ENCODE results near the gene PSMB2.

The PSMB2 gene

GRCh38 chr1:35594005-35594760 lies 47.1 kb downstream of the PSMB2 start:
- no peak for TF ChIP-seq CTBP1 (IDR thresholded peaks at IDR 0.05; ENCODE audit: borderline replicate concordance)
- no peak for TF ChIP-seq FOXK2 (IDR thresholded peaks at IDR 0.05)
- no peak for TF ChIP-seq HDGF (IDR thresholded peaks at IDR 0.05; ENCODE audit: borderline replicate concordance)
- ChIA-PET POLR2A (no interaction called here), CTCF (interaction anchor here (0.6 to 0.9 kb wide), 2 partner anchors 25 to 1137 kb away, joined by 3 to 5 read pairs; no protein-coding TSS in a partner anchor)
- no peak for DNase-seq (ENCODE audit: extremely low spot score)

GRCh38 chr1:35592991-35593769 lies 48.1 kb downstream of the PSMB2 start:
- CTCF ChIA-PET = interaction anchor here (0.6 to 0.9 kb wide), 2 partner anchors 24 to 1138 kb away, joined by 3 to 5 read pairs; no protein-coding TSS in a partner anchor
- TF ChIP-seq TARDBP (IDR thresholded peaks at IDR 0.05) (no peak), HDGF (IDR thresholded peaks at IDR 0.05; ENCODE audit: borderline replicate concordance) (no peak)
- POLR2A ChIA-PET = no interaction called here
- no peak for DNase-seq (ENCODE audit: extremely low spot score)

DNA sequence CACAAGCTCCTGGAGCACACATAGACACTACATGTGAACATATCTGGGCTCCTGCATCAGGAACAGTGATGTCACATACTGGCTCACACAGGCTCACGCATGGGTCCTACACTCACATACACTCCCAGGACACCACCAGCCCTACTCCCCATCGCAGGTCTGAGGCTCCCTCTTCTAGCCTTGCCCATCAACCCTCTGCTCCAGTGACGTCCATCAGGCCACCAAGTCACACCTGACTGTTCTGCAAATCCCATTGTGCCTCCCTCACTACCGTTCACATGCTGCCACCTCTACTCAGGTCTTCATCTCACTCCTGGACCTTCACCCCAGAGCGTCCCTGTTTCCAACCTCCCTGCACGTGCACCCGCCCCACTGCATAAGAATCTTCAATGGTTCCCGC lies 50.1 kb downstream of the PSMB2 start:
- TF ChIP-seq ARNT (IDR thresholded peaks at IDR 0.05) (no peak), FOXK2 (IDR thresholded peaks at IDR 0.05) (no peak), CTBP1 (IDR thresholded peaks at IDR 0.05; ENCODE audit: borderline replicate concordance) (no peak), L3MBTL2 (conservative IDR thresholded peaks at IDR 0.05) (no peak), LEF1 (IDR thresholded peaks at IDR 0.05; ENCODE audit: borderline replicate concordance) (no peak), TARDBP (IDR thresholded peaks at IDR 0.05) (no peak), ELF4 (IDR thresholded peaks at IDR 0.05) (no peak), NFRKB (IDR thresholded peaks at IDR 0.05) (no peak), SP1 (IDR thresholded peaks at IDR 0.05) (no peak), FOXA1 (IDR thresholded peaks at IDR 0.05) (no peak), ZNF384 (IDR thresholded peaks at IDR 0.05) (no peak), BHLHE40 (IDR thresholded peaks at IDR 0.05; ENCODE audit: borderline replicate concordance) (no peak), FOXM1 (IDR thresholded peaks at IDR 0.05; ENCODE audit: borderline replicate concordance) (no peak), PKNOX1 (IDR thresholded peaks at IDR 0.05) (no peak), HDGF (IDR thresholded peaks at IDR 0.05; ENCODE audit: borderline replicate concordance) (no peak), SUZ12 (IDR thresholded peaks at IDR 0.05) (no peak)
- ChIA-PET CTCF (no interaction called here), POLR2A (no interaction called here)
- no peak for DNase-seq (ENCODE audit: extremely low spot score)

GRCh38 chr1:35590476-35591040 lies 50.8 kb downstream of the PSMB2 start:
- TF ChIP-seq ARNT (IDR thresholded peaks at IDR 0.05) = no peak
- TF ChIP-seq ZNF384 (IDR thresholded peaks at IDR 0.05) = no peak
- no peak for TF ChIP-seq L3MBTL2 (conservative IDR thresholded peaks at IDR 0.05)
- no peak for TF ChIP-seq FOXK2 (IDR thresholded peaks at IDR 0.05)
- no peak for TF ChIP-seq SUZ12 (IDR thresholded peaks at IDR 0.05)
- TF ChIP-seq NFRKB (IDR thresholded peaks at IDR 0.05) = no peak
- CTCF ChIA-PET = no interaction called here
- POLR2A ChIA-PET = no interaction called here
- no peak for DNase-seq (ENCODE audit: extremely low spot score)

GRCh38 chr1:35589516-35590427 lies 51.6 kb downstream of the PSMB2 start:
- CTCF ChIA-PET = no interaction called here
- no peak for DNase-seq (ENCODE audit: extremely low spot score)
- TF ChIP-seq HDGF (IDR thresholded peaks at IDR 0.05; ENCODE audit: borderline replicate concordance) (no peak), SUZ12 (IDR thresholded peaks at IDR 0.05) (no peak), ELF4 (IDR thresholded peaks at IDR 0.05) (no peak), CTBP1 (IDR thresholded peaks at IDR 0.05; ENCODE audit: borderline replicate concordance) (no peak), FOXM1 (IDR thresholded peaks at IDR 0.05; ENCODE audit: borderline replicate concordance) (no peak), LEF1 (IDR thresholded peaks at IDR 0.05; ENCODE audit: borderline replicate concordance) (no peak), TARDBP (IDR thresholded peaks at IDR 0.05) (no peak), FOXA1 (IDR thresholded peaks at IDR 0.05) (no peak), BHLHE40 (IDR thresholded peaks at IDR 0.05; ENCODE audit: borderline replicate concordance) (no peak), SP1 (IDR thresholded peaks at IDR 0.05) (no peak), ARNT (IDR thresholded peaks at IDR 0.05) (no peak), PKNOX1 (IDR thresholded peaks at IDR 0.05) (no peak), NFRKB (IDR thresholded peaks at IDR 0.05) (no peak), ZNF384 (IDR thresholded peaks at IDR 0.05) (no peak), FOXK2 (IDR thresholded peaks at IDR 0.05) (no peak), L3MBTL2 (conservative IDR thresholded peaks at IDR 0.05) (no peak)
- POLR2A ChIA-PET = no interaction called here

Measured in HEK293T (cell line).